GM23248 (cell line): ENCODE results near the gene FAM171A2. TPM values are rescaled to one million over a fixed set of nuclear protein-coding genes. Genes with fewer than 3 reads are reported as not detected.

Experiments
- DNase-seq: peaks from one replicate; pipeline ENCODE4 v3.0.0-alpha.2; 2015
- H2AFZ ChIP-seq: fragments of 200-600 bp; sonication (generic); 2 replicates; pipeline ENCODE4 v1.6.1; 2016; ENCODE audit warnings: antibody characterized with exemption
- H3F3A ChIP-seq: fragments of 200-600 bp; sonication (generic); 2 replicates; pipeline ENCODE4 v1.6.1; 2016; ENCODE audit warnings: mild to moderate bottlenecking, antibody characterized with exemption, mixed run types; ENCODE audit not compliant: insufficient read depth
- H3K27ac ChIP-seq: fragments of 200-600 bp; sonication (generic); 2 replicates; pipeline ENCODE4 v1.5.1; 2016; ENCODE audit warnings: mild to moderate bottlenecking
- H3K27me3 ChIP-seq: fragments of 200-600 bp; sonication (generic); replicated peaks from 2 replicates; pipeline ENCODE4 v1.6.1; 2016; ENCODE audit warnings: mild to moderate bottlenecking; ENCODE audit not compliant: insufficient read depth
- H3K36me3 ChIP-seq: fragments of 200-600 bp; sonication (generic); 2 replicates; pipeline ENCODE4 v1.6.1; 2016; ENCODE audit warnings: low read depth, mild to moderate bottlenecking
- H3K4me1 ChIP-seq: fragments of 200-600 bp; sonication (generic); 2 replicates; pipeline ENCODE4 v1.6.1; 2016; ENCODE audit warnings: mild to moderate bottlenecking; ENCODE audit not compliant: insufficient read depth
- H3K4me2 ChIP-seq: fragments of 200-600 bp; sonication (generic); one replicate; pipeline ENCODE4 v1.6.1; 2016; ENCODE audit warnings: mild to moderate bottlenecking; ENCODE audit not compliant: unreplicated experiment
- H3K4me3 ChIP-seq: fragments of 200-600 bp; sonication (generic); 2 replicates; pipeline ENCODE4 v1.5.1; 2016; ENCODE audit warnings: mild to moderate bottlenecking
- H3K79me2 ChIP-seq: fragments of 200-600 bp; sonication (generic); 2 replicates; pipeline ENCODE4 v1.6.1; 2016; ENCODE audit warnings: mild to moderate bottlenecking; ENCODE audit not compliant: insufficient read depth
- H3K9ac ChIP-seq: fragments of 200-600 bp; sonication (generic); 2 replicates; pipeline ENCODE4 v1.6.1; 2016; ENCODE audit warnings: mild to moderate bottlenecking
- H3K9me2 ChIP-seq: fragments of 200-600 bp; sonication (generic); 2 replicates; pipeline ENCODE4 v1.6.1; 2016; ENCODE audit warnings: mixed run types, mild to moderate bottlenecking, moderate library complexity; ENCODE audit not compliant: insufficient read depth
- H3K9me3 ChIP-seq: fragments of 200-600 bp; sonication (generic); one replicate; pipeline ENCODE4 v1.6.1; 2017; ENCODE audit warnings: low read depth
- H4K20me1 ChIP-seq: fragments of 200-600 bp; sonication (generic); 2 replicates; pipeline ENCODE4 v1.6.0; 2016; ENCODE audit not compliant: insufficient read depth
- EZH2 ChIP-seq: fragments of 200-600 bp; sonication (generic); IDR thresholded peaks from 2 replicates; pipeline ENCODE4 v1.6.1; 2018; ENCODE audit warnings: antibody characterized with exemption, mild to moderate bottlenecking; ENCODE audit not compliant: insufficient read depth, poor library complexity, severe bottlenecking
- EZH2phosphoT487 ChIP-seq: fragments of 200-600 bp; sonication (generic); IDR thresholded peaks from 2 replicates; pipeline ENCODE4 v1.6.1; 2018; ENCODE audit warnings: antibody characterized with exemption, moderate library complexity, mild to moderate bottlenecking, low read depth; ENCODE audit not compliant: insufficient read depth
- WGBS, 2 experiments: methylation state at CpG; one replicate each; pipeline ENCODE4 v1.1.6; 2015 to 2017; ENCODE audit warnings: low lambda C conversion rate in 2 of 2, low coverage in 1 of 2; ENCODE audit errors: missing lambda C conversion rate in 2 of 2; 5-methylcytosine and 5-hydroxymethylcytosine counted together
- in situ Hi-C: fragments of 300-500 bp; cut with MboI; formaldehyde crosslinking; loops from 2 replicates; pipeline ENCODE4 v1.15.0; 2020
- polyA plus RNA-seq: library from polyadenylated mRNA; unstranded; fragments of >200 nt; fragmentation: Nextera tagmentation; extraction: Ambion mirVana; gene quantifications from 2 replicates; pipeline ENCODE4 v1.2.1, GENCODE V29; 2016
- total RNA-seq: library from RNA; depleted of rRNA; stranded (reverse); fragments of >200 nt; shearing (Covaris generic); gene quantifications from 2 replicates; pipeline ENCODE4 v1.2.3, GENCODE V29; 2014

Gene FAM171A2
- total and polyA plus RNA-seq, 2 experiments from 2014 or later: 0.25 to 4.8 TPM

DNA sequence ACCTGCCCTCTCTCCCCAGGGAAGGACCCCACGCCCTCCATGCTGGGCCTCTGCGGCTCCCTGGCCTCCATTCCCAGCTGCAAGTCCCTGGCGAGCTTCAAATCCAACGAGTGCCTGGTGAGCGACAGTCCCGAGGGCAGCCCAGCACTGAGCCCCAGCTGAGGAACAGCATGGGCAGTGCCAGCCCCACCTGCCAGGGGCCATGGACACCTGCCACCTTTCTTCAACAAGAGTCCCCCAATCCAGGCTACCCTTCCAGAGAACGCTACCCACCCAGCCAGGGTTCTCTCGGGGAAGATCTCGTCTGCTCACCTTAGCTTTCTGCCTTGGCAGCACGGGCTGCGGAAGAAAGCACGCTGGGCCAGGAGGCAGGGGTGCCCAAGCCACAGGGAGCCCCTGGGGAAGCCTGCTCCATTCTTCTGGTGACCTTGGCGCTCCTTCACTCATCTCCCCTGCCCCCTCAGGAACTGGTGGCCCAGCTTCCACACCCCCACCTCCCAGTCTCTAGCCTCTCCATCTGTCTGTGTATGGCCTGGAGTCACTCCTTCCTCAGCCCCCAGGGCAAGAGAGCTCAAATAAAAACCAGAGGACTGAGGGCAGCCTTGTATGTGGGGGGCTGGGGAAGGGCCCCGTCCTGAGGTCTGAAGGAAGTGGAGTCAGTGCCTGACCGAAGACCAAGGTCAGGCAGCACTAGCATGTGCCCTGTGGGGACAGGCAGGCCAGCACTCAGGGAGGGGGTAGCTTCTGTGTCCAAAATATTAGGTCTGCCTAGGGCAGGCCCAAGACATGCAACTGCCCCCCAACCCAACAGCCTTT lies 45.4 kb downstream of the FAM171A2 start:
- Histone ChIP-seq H2AFZ (no peak overlapping the region), H3K79me2 (peaks cover 4% of the 10 kb centered on the region; the same call in 1 of the 2 replicates), H4K20me1 (no peaks in the 10 kb centered on the region), H3K36me3 (no peaks in the 10 kb centered on the region), H3K9me3 (no peaks in the 10 kb centered on the region), H3K4me1 (no peaks in the 10 kb centered on the region), H3K4me3 (no peak overlapping the region), H3K4me2 (no peak overlapping the region), H3F3A (no peaks in the 10 kb centered on the region), H3K27ac (no peak overlapping the region), H3K9me2 (no peaks in the 10 kb centered on the region), H3K27me3 (peaks cover 16% of the 10 kb centered on the region), H3K9ac (no peak overlapping the region)
- TF ChIP-seq EZH2phosphoT487: no peak
- TF ChIP-seq EZH2: no peak
- DNase-seq: no peak
- 83 to 84% methylated on average over 15 of the region's 15 CpGs for WGBS, 2 experiments
- in situ Hi-C loops: no loop called here

DNA sequence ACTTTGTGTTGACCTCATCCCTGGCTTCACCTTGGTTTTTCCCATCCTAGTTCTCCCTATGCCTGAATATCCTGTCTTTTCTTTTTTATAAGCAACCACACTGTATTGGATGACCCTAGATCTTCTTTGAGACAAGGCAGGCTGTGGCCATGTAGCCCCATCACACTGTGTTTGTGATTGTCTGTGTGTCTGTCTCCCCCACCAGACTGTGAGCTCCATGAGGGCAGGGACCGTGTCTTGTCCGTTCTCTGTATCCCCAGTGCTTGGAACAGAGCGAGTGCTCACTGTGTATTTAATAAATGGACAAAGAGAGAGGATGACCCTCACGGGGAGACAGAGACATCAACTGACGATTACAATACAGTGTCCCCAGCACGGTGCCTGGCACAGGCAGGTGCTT lies 46.1 kb downstream of the FAM171A2 start:
- no peak overlapping the region for H3K4me3 ChIP-seq
- TF ChIP-seq EZH2phosphoT487 (no peak), EZH2 (no peak)
- in situ Hi-C loops: no loop called here
- no peak for DNase-seq
- no peak overlapping the region for H2AFZ ChIP-seq
- peaks cover 16% of the 10 kb centered on the region for H3K27me3 ChIP-seq
- H3K27ac ChIP-seq: no peak overlapping the region
- no peaks in the 10 kb centered on the region for H3F3A ChIP-seq
- no peaks in the 10 kb centered on the region for H3K79me2 ChIP-seq
- H3K36me3 ChIP-seq: no peaks in the 10 kb centered on the region
- H3K9me3 ChIP-seq: no peaks in the 10 kb centered on the region
- no peaks in the 10 kb centered on the region for H4K20me1 ChIP-seq
- H3K9ac ChIP-seq: no peak overlapping the region
- WGBS, 2 experiments: 89 to 92% methylated on average over 6 of the region's 6 CpGs
- H3K4me1 ChIP-seq: no peaks in the 10 kb centered on the region
- no peak overlapping the region for H3K4me2 ChIP-seq
- no peaks in the 10 kb centered on the region for H3K9me2 ChIP-seq

DNA sequence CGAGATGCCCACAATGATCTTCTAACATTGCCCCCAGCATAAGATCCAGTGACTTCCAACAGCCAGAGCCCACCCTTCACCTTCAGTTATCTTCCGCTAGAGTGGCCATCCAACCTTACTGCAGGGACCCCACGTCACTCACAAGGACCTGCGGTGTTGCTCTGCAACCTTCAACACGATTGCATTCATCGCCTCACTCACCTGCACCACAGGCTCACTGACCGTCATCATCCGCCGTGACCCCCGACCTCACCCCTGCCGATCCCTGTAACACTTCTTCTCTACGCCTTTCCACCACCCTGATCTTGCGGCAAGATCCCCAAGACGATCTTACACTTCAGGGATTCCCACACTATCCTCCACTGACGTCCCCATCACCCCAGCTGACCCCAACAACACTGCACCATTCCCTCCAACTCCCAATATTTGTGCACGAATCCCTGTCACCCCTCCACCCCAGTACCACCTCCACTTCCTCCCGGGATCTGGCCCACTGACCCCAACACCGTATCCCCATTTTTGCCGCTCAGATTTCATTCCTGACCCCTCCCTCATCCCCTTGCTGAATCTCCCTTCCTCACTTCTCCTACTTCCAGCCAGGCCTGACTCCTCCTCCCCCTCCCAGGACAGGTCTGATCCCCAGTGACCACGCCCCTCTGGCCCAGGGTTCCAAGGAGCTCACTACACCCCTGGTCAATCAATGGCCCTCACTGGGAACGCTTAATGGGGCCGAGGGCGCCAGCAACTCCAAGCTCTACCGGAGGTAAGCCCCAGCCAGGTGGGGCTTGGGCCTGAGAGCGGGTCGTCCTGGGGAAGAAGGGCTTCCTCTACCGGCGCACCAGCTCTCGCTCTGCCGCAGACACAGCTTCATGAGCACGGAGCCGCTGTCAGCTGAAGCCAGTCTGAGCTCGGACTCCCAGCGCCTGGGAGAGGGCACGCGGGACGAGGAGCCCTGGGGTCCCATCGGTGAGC lies 47.6 kb downstream of the FAM171A2 start:
- Histone ChIP-seq H2AFZ (no peak overlapping the region), H4K20me1 (no peaks in the 10 kb centered on the region), H3K27ac (no peak overlapping the region), H3K4me2 (peak overlapping the region; percentile 53), H3K4me1 (no peaks in the 10 kb centered on the region), H3K9ac (no peak overlapping the region), H3K36me3 (no peaks in the 10 kb centered on the region), H3K79me2 (no peaks in the 10 kb centered on the region), H3F3A (no peaks in the 10 kb centered on the region), H3K9me2 (no peaks in the 10 kb centered on the region), H3K9me3 (no peaks in the 10 kb centered on the region), H3K27me3 (peaks cover 16% of the 10 kb centered on the region), H3K4me3 (peak overlapping the region; percentile 48)
- TF ChIP-seq EZH2: peak; percentile 65
- TF ChIP-seq EZH2phosphoT487: no peak
- WGBS, 2 experiments: 9 to 10% methylated on average over 36 to 37 of the region's 38 CpGs
- DNase-seq: no peak
- in situ Hi-C loops: no loop called here

DNA sequence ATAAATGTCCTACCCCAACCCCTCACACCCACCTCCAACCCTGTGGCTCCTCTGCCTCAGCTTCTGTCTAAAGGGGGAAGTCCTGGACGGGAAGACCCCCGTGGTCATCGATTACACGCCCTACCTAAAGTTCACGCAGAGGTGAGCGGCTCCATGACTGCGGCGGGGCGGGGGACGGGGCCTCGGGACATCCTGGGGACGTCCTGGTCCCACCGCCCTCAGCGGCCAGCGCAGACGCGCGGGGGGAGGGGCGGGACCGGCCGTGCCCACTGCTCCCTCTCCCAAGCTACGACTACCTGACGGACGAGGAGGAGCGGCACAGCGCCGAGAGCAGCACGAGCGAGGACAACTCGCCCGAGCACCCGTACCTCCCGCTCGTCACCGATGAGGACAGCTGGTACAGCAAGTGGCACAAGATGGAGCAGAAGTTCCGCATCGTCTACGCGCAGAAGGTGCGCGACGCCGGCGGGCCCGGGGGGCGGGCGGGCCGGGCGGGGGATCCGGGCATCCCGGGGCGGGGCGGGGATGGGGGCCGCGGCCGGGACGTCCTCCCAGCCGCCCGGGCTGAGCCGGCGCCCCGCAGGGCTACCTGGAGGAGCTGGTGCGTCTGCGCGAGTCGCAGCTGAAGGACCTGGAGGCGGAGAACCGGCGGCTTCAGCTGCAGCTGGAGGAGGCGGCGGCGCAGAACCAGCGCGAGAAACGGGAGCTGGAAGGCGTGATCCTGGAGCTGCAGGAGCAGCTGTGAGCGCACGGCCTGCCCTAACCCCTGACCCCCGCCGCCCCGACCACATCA lies 48.6 kb downstream of the FAM171A2 start:
- peak overlapping the region; percentile 53 for H3K4me2 ChIP-seq

More for the DNA sequence above, 48.6 kb downstream of the FAM171A2 start:
- TF ChIP-seq EZH2phosphoT487: no peak
- Histone ChIP-seq H4K20me1 (no peaks in the 10 kb centered on the region), H3K4me1 (no peaks in the 10 kb centered on the region), H3K9ac (no peak overlapping the region), H3K79me2 (no peaks in the 10 kb centered on the region), H3K27ac (no peak overlapping the region), H3K27me3 (peaks cover 16% of the 10 kb centered on the region), H3F3A (no peaks in the 10 kb centered on the region), H3K36me3 (no peaks in the 10 kb centered on the region), H3K9me3 (no peaks in the 10 kb centered on the region), H3K4me3 (peak overlapping the region; percentile 48), H3K9me2 (no peaks in the 10 kb centered on the region), H2AFZ (no peak overlapping the region; the same call in 1 of the 2 replicates)
- peak; percentile 70 for DNase-seq
- in situ Hi-C loops: no loop called here
- 2 to 4% methylated on average over 40 to 55 of the region's 81 CpGs for WGBS, 2 experiments
